GM12874 (cell line): Measurements from ENCODE around the gene PKD2.

Source experiments
- TF ChIP-seq, protein P1 (sequence below): IDR thresholded peaks from 2 replicates; pipeline ENCODE4 v1.5.1; 2011; ENCODE audit warnings: low read depth, mild to moderate bottlenecking, control low read depth, low read length, moderate library complexity; ENCODE audit not compliant: insufficient read depth

The PKD2 gene

GRCh38 chr4:88109123-88109881 is 101.9 kb downstream of the PKD2 start:
- TF ChIP-seq, protein P1, sequence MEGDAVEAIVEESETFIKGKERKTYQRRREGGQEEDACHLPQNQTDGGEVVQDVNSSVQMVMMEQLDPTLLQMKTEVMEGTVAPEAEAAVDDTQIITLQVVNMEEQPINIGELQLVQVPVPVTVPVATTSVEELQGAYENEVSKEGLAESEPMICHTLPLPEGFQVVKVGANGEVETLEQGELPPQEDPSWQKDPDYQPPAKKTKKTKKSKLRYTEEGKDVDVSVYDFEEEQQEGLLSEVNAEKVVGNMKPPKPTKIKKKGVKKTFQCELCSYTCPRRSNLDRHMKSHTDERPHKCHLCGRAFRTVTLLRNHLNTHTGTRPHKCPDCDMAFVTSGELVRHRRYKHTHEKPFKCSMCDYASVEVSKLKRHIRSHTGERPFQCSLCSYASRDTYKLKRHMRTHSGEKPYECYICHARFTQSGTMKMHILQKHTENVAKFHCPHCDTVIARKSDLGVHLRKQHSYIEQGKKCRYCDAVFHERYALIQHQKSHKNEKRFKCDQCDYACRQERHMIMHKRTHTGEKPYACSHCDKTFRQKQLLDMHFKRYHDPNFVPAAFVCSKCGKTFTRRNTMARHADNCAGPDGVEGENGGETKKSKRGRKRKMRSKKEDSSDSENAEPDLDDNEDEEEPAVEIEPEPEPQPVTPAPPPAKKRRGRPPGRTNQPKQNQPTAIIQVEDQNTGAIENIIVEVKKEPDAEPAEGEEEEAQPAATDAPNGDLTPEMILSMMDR = no peak

DNA sequence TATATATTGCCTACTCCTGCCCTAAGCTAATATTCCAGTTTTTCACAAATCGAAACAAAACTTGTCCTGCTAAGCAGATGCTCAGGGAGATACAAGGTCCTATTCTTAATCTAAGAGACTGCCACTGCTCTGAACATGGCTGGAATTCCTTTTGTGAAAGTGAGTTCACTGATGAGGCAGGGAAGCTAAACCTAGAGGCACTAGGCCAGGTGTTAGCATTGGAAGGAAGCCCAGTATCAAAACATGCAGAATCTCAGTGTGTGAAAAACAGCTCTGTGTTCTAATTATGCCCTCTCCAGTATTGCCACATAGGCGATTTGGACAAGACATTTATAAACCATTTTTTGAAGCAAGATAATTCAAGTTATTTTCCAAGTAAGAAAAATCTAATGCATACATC is 103.4 kb downstream of the PKD2 start:
- TF ChIP-seq, protein P1 = no peak

DNA sequence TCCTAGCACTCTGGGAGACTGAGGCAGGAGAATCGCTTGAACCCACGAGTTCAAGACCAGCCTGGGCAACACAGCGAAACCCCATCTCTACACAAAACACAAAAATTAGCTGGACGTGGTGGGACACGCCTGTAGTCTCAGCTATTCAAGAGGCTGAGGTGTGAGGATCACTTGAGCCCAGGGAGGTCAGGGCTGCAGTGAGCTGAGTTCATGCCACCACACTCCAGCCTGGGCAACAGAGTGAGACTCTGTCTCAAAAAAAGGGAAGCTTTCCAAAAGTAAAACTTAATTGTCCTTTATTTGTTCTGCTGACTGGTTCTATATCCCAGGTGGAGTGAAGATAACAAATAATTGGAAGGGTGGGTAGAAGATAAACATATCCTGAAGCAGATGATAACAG is 105.4 kb downstream of the PKD2 start:
- TF ChIP-seq, protein P1 = no peak

DNA sequence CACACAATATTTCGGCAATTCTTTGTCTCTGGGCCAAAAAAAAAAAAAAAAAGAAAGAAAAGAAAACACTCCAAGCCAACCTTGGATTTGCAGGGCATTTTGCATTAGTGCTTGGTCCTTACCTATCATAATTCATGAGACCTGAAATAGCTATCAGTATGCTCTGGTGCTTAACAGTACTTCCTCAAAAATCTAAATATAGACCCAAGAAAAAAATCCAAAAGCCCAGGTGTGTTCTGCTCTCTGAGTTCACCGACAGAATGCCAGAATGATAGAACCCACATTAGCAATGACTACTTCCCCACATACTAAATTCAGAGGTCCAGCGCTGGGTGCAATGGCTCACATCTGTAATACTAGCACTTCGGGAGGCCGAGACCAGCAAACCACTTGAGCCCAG is 108.2 kb downstream of the PKD2 start:
- TF ChIP-seq, protein P1 = no peak

- TF ChIP-seq, protein P1 = no peak
Measured at GRCh38 chr4:88119943-88120342, 112.5 kb downstream of the PKD2 start.
